AG10803 (cell line): ENCODE data around the gene DNAJC16.
A peak's percentile ranks its signal among the peaks of the same experiment; 100 is the strongest.

Experiments used
- DNase-seq: peaks from one replicate; pipeline ENCODE4 v3.0.0; 2010; ENCODE audit warnings: low read depth
- H3K4me3 ChIP-seq: 2 replicates; pipeline ENCODE4 v1.5.1; 2011; ENCODE audit warnings: mild to moderate bottlenecking, low read length, control low read depth
- CTCF ChIP-seq: conservative IDR thresholded peaks from 2 replicates; pipeline ENCODE4 v1.5.1; 2011; ENCODE audit warnings: mild to moderate bottlenecking, low read length, control low read depth, inconsistent platforms

The DNAJC16 gene

GRCh38 chr1:15620902-15621682 lies 94.4 kb downstream of the DNAJC16 start:
- DNase-seq = no peak
- no peak overlapping the region for H3K4me3 ChIP-seq
- no peak for TF ChIP-seq CTCF

- TF ChIP-seq CTCF = no peak
- no peak overlapping the region for H3K4me3 ChIP-seq
- peak; percentile 56 for DNase-seq
These were observed 95.3 kb downstream of the DNAJC16 start for GRCh38 chr1:15621975-15622374.

GRCh38 chr1:15622712-15623373 lies 96.2 kb downstream of the DNAJC16 start:
- no peak for DNase-seq
- no peak for TF ChIP-seq CTCF
- no peak overlapping the region for H3K4me3 ChIP-seq

GRCh38 chr1:15623435-15623834 lies 96.8 kb downstream of the DNAJC16 start:
- TF ChIP-seq CTCF = no peak
- no peak overlapping the region for H3K4me3 ChIP-seq
- no peak for DNase-seq

- no peak for DNase-seq
- no peak overlapping the region for H3K4me3 ChIP-seq
- no peak for TF ChIP-seq CTCF
These were observed 97.6 kb downstream of the DNAJC16 start for GRCh38 chr1:15624133-15624714.

GRCh38 chr1:15625056-15625917 lies 98.6 kb downstream of the DNAJC16 start:
- no peak for DNase-seq

More at GRCh38 chr1:15625056-15625917, 98.6 kb downstream of the DNAJC16 start:
- TF ChIP-seq CTCF = no peak
- H3K4me3 ChIP-seq = no peak overlapping the region
